AG04450 (cell line): Measurements from ENCODE around the gene PAM. TPM values are rescaled to one million over a fixed set of nuclear protein-coding genes. Genes with fewer than 3 reads are reported as not detected.

Experiments used
- CTCF ChIA-PET: fragments of 300-600, 350-600 bp; formaldehyde crosslinking; extraction: SDS; loops from one replicate; lab custom pipeline; 2022; ENCODE audit warnings: antibody characterized with exemption, inconsistent platforms; lab: Charles Lee
- POLR2A ChIA-PET: fragments of 350-600 bp; formaldehyde crosslinking; extraction: SDS; loops from one replicate; lab custom pipeline; 2021; ENCODE audit warnings: antibody characterized with exemption, inconsistent platforms; lab: Yijun Ruan, JAX
- DNase-seq: peaks from one replicate; pipeline ENCODE4 v3.0.0-alpha.2; 2011; ENCODE audit warnings: low read depth, low spot score
- H3K27ac ChIP-seq: one replicate; pipeline ENCODE4 v1.5.1; 2012; ENCODE audit warnings: low read depth, low read length, control low read depth
- H3K27me3 ChIP-seq: one replicate; pipeline ENCODE4 v1.6.0; 2012; ENCODE audit warnings: low read length; ENCODE audit not compliant: control insufficient read depth, insufficient read depth
- H3K4me3 ChIP-seq: 2 replicates; pipeline ENCODE4 v1.5.1; 2011; ENCODE audit warnings: mild to moderate bottlenecking, low read depth, low read length, control low read depth
- H3K9me3 ChIP-seq: 2 replicates; pipeline ENCODE4 v1.5.1; 2012; ENCODE audit warnings: low read length; ENCODE audit not compliant: control insufficient read depth, insufficient read depth
- CTCF ChIP-seq: IDR thresholded peaks from 2 replicates; pipeline ENCODE4 v1.5.1; 2011; ENCODE audit warnings: low read depth, low read length, control low read depth, inconsistent platforms
- polyA plus RNA-seq: library from polyadenylated mRNA; depleted of rRNA; stranded (reverse); fragments of >200 nt; gene quantifications from 2 replicates; pipeline ENCODE4 v1.2.3, GENCODE V29; 2011

The PAM gene
- polyA plus RNA-seq, 1 experiment: 307 TPM

GRCh38 chr5:102796009-102796408 is 40.9 kb downstream of the PAM start:
- H3K4me3 ChIP-seq: no peak overlapping the region
- CTCF ChIA-PET: interaction anchor here (1.1 to 1.6 kb wide), 2 partner anchors 15 to 114 kb away, joined by 3 to 4 read pairs; no protein-coding TSS in a partner anchor
- H3K9me3 ChIP-seq: no peaks in the 10 kb centered on the region
- H3K27me3 ChIP-seq: no peaks in the 10 kb centered on the region
- TF ChIP-seq CTCF: no peak
- no peak overlapping the region for H3K27ac ChIP-seq
- DNase-seq: no peak
- POLR2A ChIA-PET: no interaction called here

GRCh38 chr5:102796498-102796897 is 41.4 kb downstream of the PAM start:
- Histone ChIP-seq H3K9me3 (no peaks in the 10 kb centered on the region), H3K4me3 (no peak overlapping the region), H3K27ac (no peak overlapping the region), H3K27me3 (no peaks in the 10 kb centered on the region)
- TF ChIP-seq CTCF: no peak
- POLR2A ChIA-PET: no interaction called here
- CTCF ChIA-PET: interaction anchor here (1.1 to 1.6 kb wide), 2 partner anchors 16 to 115 kb away, joined by 3 to 4 read pairs; no protein-coding TSS in a partner anchor
- DNase-seq: no peak

DNA sequence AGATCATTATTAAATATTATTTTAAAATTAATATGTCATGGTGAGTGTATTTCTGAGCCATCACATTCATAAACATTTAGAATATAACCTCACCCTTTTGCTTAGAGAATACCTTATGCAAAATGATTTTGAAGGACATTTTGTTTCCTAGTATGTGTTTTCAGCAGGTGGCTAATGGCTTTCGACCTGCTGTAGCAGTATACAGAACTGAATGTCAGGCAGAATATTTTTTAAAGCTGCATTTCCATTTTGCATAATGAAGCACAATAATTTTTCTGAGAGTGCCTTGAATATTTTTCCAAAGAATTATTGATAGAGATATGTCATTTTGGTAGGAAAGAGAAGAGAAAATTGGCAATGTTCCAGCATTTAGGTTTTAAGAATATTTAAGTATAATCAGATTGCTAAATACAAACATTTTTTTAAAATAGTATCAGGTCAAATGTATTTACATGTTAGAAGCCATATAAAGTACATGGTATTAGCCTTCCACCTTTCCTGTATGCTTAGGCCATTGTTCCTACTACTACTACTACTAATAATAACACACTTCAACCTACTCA is 42.3 kb downstream of the PAM start:
- H3K9me3 ChIP-seq: no peaks in the 10 kb centered on the region
- no peak overlapping the region for H3K27ac ChIP-seq
- H3K27me3 ChIP-seq: no peaks in the 10 kb centered on the region
- no peak for TF ChIP-seq CTCF
- ChIA-PET CTCF (interaction anchor here (1.4 to 4.0 kb wide), 2 partner anchors 16 to 116 kb away, joined by 4 to 32 read pairs; no protein-coding TSS in a partner anchor), POLR2A (no interaction called here)
- no peak overlapping the region for H3K4me3 ChIP-seq
- no peak for DNase-seq

- Histone ChIP-seq H3K9me3 (no peaks in the 10 kb centered on the region), H3K27ac (no peak overlapping the region), H3K27me3 (no peaks in the 10 kb centered on the region), H3K4me3 (no peak overlapping the region)
- ChIA-PET POLR2A (no interaction called here), CTCF (interaction anchor here (1.4 to 4.0 kb wide), 2 partner anchors 17 to 117 kb away, joined by 4 to 32 read pairs; no protein-coding TSS in a partner anchor)
- TF ChIP-seq CTCF: no peak
- DNase-seq: no peak
Measured at GRCh38 chr5:102798104-102798785, 43.1 kb downstream of the PAM start.

DNA sequence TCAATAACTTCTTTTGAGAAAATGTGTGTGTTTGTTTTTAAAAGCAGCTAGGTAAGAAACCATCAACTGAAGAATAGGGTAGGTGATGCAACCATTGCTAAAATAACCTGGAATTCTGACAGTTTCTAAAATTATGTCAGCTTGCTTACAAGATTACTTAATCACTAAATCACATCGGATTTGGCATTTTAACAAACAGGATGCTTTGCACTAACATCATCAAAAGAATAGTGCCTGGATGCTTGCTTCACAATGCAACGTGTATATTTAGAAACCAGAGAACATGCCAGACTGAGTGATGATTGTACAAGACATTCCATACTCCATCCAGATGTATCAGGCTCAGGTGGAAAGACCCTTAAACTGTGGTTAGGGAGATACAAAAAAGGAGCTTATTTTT is 43.9 kb downstream of the PAM start:
- Histone ChIP-seq H3K4me3 (no peak overlapping the region), H3K27me3 (no peaks in the 10 kb centered on the region), H3K27ac (no peak overlapping the region), H3K9me3 (no peaks in the 10 kb centered on the region)
- ChIA-PET POLR2A (no interaction called here), CTCF (interaction anchor here (0.6 to 4.0 kb wide), 3 partner anchors 9 to 117 kb away, joined by 3 to 32 read pairs (median 11); no protein-coding TSS in a partner anchor)
- DNase-seq: no peak
- TF ChIP-seq CTCF: no peak
